NCI-H2107 (cell line): ENCODE data around the gene ACVRL1.

Source experiments
- DNase-seq: peaks from one replicate; lab custom pipeline; 2025; lab: John Stamatoyannopoulos, UW

Gene ACVRL1

DNA sequence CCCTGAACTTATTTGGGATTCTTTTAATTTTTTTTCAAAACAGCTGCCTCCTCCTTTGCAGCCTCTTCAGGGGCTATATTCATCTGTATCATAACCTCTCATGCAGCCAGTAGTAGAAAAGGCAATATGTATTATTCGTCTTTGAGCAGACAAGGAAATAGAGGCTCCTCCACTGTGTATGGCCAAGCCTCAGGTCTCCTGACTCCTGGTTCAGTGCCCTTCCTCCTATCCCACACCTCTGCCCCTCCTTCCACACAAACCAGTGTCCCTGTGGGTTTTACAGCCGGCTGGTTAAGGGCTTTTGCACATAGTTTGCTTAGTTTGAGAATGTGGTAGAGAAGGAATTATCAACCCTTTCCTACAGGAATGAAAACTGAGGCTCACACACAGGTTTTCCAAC lies 8.8 kb upstream of the ACVRL1 start:
- DNase-seq = no peak

- DNase-seq = no peak
These were observed 8.4 kb upstream of the ACVRL1 start for GRCh38 chr12:51898937-51899336.

GRCh38 chr12:51900323-51900889 lies 6.9 kb upstream of the ACVRL1 start:
- no peak for DNase-seq

DNA sequence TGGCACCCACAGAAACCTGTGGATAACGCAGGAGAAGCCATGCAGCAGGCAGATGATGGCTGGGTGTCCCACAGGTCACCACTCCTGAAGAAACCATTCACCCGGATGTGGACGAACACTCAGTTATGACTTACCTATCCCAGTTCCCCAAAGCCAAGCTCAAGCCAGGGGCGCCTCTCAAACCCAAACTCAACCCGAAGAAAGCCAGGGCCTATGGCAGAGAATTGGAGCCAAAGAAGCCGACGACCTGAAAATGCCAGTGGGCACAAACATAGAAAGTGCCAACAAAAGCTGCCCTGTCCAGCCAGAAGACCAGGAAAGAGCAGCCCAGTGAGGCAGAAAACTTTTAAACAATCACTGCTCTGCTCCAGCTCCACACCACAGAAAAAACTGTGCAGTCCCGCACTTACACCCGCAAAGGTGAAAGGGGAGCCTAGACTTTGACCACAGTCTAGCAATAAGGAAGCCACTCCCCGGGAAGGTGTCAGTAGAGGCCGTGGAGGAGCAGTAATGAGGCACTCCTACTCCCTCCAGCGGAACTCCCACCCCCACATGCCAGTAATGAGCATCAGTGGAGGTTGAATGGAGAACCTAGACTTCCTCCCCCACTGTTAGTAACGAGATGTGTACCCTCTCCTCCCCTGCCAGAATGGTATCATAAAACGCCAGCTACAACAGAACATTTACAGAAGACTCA lies 6.0 kb upstream of the ACVRL1 start:
- DNase-seq = no peak

DNA sequence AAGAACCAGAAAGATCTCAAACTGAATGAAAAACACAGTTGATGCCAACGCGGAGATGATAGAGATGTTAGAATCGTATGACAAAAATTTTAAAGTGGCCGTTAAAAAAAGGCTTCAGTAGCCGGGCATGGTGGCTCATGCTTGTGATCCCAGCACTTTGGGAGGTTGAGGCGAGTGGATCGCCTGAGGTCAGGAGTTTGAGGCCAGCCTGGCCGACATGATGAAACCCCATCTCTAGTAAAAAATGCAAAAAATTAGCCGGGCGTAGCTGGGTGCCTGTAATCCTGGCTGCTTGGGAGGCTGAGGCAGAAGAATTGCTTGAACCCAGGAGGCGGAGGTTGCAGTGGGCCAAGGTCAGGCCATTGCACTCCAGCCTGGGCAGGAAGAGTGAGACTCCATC lies 5.4 kb upstream of the ACVRL1 start:
- no peak for DNase-seq

- no peak for DNase-seq
These were observed 2.3 kb upstream of the ACVRL1 start for GRCh38 chr12:51904951-51905470.

GRCh38 chr12:51905471-51906429 lies 1.6 kb upstream of the ACVRL1 start:
- no peak for DNase-seq

- no peak for DNase-seq
These were observed 748 bp upstream of the ACVRL1 start for GRCh38 chr12:51906430-51907082.

DNA sequence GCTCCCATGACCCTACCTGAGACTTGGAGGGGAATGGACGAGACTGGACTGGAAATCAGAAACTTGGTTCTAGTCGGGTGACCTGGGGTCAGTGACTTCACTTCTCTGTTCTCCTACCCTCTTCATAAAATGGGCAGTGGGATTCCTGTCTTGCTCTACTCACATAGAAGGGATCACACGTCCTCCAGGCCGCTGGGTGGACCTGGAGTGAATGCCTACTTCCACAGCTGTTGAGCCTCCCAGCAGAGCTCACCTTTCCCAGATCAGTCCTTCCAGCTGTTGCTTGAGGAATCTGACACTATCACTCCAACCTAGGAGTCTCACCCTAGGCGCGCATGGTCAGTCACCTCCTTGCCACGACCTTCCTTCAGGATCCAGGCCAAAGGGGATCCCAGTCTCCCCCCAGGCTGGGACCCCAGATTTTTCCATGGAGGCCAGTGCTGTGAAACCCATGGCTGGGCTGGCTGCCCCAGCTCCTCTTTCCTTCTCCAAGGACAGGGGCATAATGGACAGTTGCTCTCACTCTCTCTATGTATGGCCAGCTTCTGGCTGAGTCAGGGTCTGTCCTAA lies 637 bp downstream of the ACVRL1 start:
- no peak for DNase-seq

GRCh38 chr12:51908876-51909592 lies 1.7 kb downstream of the ACVRL1 start:
- no peak for DNase-seq

DNA sequence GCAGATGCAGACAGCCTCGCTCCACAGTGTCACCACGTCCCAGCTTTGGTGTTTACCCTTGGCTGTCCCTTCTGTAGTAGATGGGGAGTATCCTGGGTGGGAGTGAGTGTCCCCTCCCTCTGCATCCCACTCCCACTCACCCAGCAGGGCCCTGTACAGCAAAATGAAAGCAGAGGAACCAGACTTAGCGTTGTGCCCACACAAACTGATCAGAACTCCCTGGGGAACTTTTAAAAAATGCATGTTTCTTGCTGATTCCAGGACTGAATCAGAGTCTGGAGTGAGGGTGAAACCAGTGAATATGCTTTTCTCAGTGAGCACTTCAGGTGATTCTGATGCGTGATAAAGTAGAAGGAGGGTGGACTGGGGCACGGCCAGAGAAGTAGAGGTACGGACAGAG lies 2.9 kb downstream of the ACVRL1 start:
- no peak for DNase-seq

GRCh38 chr12:51910691-51911090 lies 3.4 kb downstream of the ACVRL1 start:
- no peak for DNase-seq

DNA sequence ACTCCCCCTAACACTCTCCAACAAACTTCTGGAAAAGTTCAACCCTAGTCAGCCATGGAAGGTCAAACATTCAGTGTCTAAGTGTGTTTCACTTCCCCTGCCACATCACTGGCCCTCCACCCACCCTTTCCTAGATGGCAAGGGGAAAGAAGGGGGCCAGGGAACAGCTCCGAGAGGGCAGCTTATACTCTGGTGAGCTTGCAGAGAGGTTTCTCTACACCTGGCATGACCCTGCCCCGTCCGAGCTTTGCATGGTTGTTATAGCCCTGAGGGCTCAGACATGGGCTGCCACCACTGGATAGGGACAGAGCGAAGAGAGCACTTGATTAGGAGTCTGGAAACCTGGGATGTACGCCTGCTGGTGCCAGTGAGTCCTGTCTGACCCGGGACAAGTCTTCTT lies 4.0 kb downstream of the ACVRL1 start:
- DNase-seq = no peak

DNA sequence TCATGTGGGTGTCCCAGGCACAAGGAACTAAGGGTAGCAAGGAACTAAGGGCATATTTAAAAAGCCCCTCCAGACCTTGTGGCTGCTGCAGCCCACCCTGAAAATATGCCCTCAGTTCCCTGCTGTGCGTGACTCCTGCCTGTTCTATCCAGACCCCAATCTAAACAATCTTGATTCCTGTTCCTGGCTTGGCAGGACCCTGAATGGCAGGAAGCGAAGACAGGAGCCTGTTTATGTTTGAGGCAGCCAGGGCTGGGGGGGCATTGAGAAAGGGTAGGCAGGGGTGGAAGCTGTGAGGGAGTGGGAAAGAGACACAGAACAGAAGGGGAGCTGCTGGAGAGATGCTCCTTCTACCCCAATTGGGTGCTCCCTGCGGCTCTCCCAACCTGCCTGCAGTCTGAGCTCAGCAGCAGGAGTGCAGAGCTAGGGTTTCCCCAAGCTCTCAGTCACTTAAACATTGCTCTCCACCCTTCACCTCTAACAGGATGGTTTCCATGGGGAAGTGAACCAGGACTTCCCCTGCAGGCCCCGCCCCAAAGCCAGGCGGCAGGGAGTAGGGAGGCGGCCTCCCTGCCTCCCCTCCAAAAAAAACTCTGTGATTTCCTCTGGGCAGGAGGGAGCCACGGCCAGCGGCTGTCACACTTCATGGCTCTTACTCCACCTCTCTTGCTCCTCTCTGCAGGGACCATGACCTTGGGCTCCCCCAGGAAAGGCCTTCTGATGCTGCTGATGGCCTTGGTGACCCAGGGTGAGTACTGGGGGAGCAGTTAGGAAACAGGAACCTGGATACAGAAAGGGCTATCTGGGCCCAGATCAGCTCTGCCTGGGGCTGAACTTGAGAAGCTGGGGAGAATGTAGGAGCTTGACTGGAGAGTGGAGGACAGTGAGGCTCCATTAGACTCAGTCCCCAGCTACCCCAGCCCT lies 4.7 kb downstream of the ACVRL1 start:
- DNase-seq = no peak

- no peak for DNase-seq
These were observed 6.0 kb downstream of the ACVRL1 start for GRCh38 chr12:51913071-51914033.

- no peak for DNase-seq
These were observed 7.0 kb downstream of the ACVRL1 start for GRCh38 chr12:51914034-51914923.

DNA sequence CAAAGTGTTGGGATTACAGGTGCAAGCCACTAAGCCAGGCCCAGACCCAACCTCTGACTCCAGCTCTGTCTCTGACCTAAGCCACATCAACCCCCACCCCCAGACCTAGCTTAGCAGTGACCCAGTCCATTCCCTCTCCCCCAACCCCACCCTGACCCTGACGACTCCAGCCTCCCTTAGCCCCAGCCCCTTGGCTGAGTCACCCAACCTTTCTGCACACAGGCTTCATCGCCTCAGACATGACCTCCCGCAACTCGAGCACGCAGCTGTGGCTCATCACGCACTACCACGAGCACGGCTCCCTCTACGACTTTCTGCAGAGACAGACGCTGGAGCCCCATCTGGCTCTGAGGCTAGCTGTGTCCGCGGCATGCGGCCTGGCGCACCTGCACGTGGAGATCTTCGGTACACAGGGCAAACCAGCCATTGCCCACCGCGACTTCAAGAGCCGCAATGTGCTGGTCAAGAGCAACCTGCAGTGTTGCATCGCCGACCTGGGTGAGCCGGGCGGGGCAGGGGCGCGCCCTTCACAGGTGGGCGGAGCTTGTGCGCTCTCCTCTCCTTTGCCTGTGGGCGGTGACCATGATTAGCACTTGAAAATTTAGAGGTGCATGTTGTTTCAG lies 7.8 kb downstream of the ACVRL1 start:
- no peak for DNase-seq
